HCT116 (cell line): ENCODE results near the gene DAPK1. TPM values are rescaled to one million over a fixed set of nuclear protein-coding genes. Genes with fewer than 3 reads are reported as not detected.

Experiments used
- ATAC-seq: fragments of 200-7000 bp; cut with Tn5 transposase; 2 replicates; pipeline ENCODE4 v1.9.1; 2020; ENCODE audit warnings: mild to moderate bottlenecking, moderate library complexity
- BruUV-seq: library from RNA; stranded (reverse); fragments of 400-500 nt; replicated peaks from 2 replicates; lab custom pipeline; 2021; lab: Mats Ljungman, UMichigan
- CTCF ChIA-PET: fragments of 300-600 bp; sonication (Branson Sonifier 250); formaldehyde crosslinking; loops from one replicate; lab custom pipeline; 2021; ENCODE audit warnings: antibody characterized with exemption; lab: Charles Lee
- POLR2A ChIA-PET: fragments of 300-600, 350-600 bp; sonication (Branson Sonifier 250); formaldehyde crosslinking; loops from one replicate; lab custom pipeline; 2021; ENCODE audit warnings: antibody characterized with exemption; lab: Charles Lee
- RAD21 ChIA-PET, 2 experiments: fragments of 300-600 bp; sonication (Branson Sonifier 250); formaldehyde crosslinking; loops; one replicate each; lab custom pipeline; 2023; ENCODE audit warnings: low total read pairs in 2 of 2; ENCODE audit not compliant: uncharacterized antibody in 2 of 2, unreplicated experiment in 2 of 2, low non-redundant PET in 1 of 2; lab: Charles Lee
- DNase-seq: peaks from one replicate; pipeline ENCODE4 v3.0.0-alpha.2; 2010; ENCODE audit warnings: low read depth, low spot score
- H2AFZ ChIP-seq: fragments of 200-600 bp; shearing (Covaris generic), sonication (generic); 2 replicates; pipeline ENCODE4 v1.6.1; 2017; ENCODE audit warnings: low read depth, mixed run types, mixed read lengths, antibody characterized with exemption, low read length; ENCODE audit not compliant: poor library complexity, severe bottlenecking
- H3K27ac ChIP-seq: 2 replicates; pipeline ENCODE4 v1.5.1; 2012; ENCODE audit warnings: low read depth, low read length
- H3K27me3 ChIP-seq: fragments of 200-600 bp; sonication (generic); 2 replicates; pipeline ENCODE4 v1.6.1; 2016; ENCODE audit warnings: mixed run types, low read length, mixed read lengths; ENCODE audit not compliant: insufficient read depth
- H3K36me3 ChIP-seq, 2 experiments: fragments of 200-500 bp in 1 of 2; fragments of 200-600 bp in 1 of 2; sonication (Bioruptor generic) in 1 of 2; sonication (generic) in 1 of 2; 2 replicates each; pipeline versions ENCODE4 v1.5.1 to v1.6.1; 2014 to 2016; ENCODE audit warnings: low read length in 2 of 2, inconsistent platforms in 1 of 2, mixed read lengths in 1 of 2, mixed run types in 1 of 2; ENCODE audit not compliant: insufficient read depth in 2 of 2, control insufficient read depth in 1 of 2
- H3K4me1 ChIP-seq, 2 experiments: fragments of 200-600 bp in 1 of 2; sonication (generic) in 1 of 2; 2 replicates each; pipeline versions ENCODE4 v1.5.1 to v1.6.1; 2012 to 2017; ENCODE audit warnings: low read length in 2 of 2, inconsistent platforms in 1 of 2, mild to moderate bottlenecking in 1 of 2, mixed read lengths in 1 of 2, mixed run types in 1 of 2, moderate library complexity in 1 of 2; ENCODE audit not compliant: insufficient read depth in 2 of 2, control insufficient read depth in 1 of 2
- H3K4me2 ChIP-seq: fragments of 200-600 bp; sonication (generic); 2 replicates; pipeline ENCODE4 v1.6.1; 2017; ENCODE audit warnings: mixed run types, low read length, mixed read lengths
- H3K4me3 ChIP-seq, 2 experiments: fragments of 200-600 bp in 1 of 2; sonication (generic) in 1 of 2; replicated peaks in 1 of 2; 2 replicates each; pipeline ENCODE4 v1.5.1; 2011 to 2016; ENCODE audit warnings: low read length in 2 of 2, control low read depth in 1 of 2, low read depth in 1 of 2, mild to moderate bottlenecking in 1 of 2, mixed read lengths in 1 of 2, mixed run types in 1 of 2
- H3K79me2 ChIP-seq: fragments of 200-600 bp; sonication (generic); 2 replicates; pipeline ENCODE4 v1.6.1; 2017; ENCODE audit warnings: mild to moderate bottlenecking, mixed run types, low read length, moderate library complexity, mixed read lengths; ENCODE audit not compliant: insufficient read depth
- H3K9ac ChIP-seq: fragments of 200-600 bp; sonication (generic); 2 replicates; pipeline ENCODE4 v1.6.1; 2016; ENCODE audit warnings: low read length, mixed read lengths
- H3K9me2 ChIP-seq: fragments of 200-600 bp; sonication (generic), shearing (Covaris generic); 2 replicates; pipeline ENCODE4 v1.6.1; 2017; ENCODE audit warnings: mixed run types, mild to moderate bottlenecking, moderate library complexity; ENCODE audit not compliant: insufficient read depth
- H3K9me3 ChIP-seq, 2 experiments: fragments of 200-500 bp in 1 of 2; fragments of 200-600 bp in 1 of 2; sonication (Bioruptor generic) in 1 of 2; sonication (generic) in 1 of 2; 2 replicates each; pipeline ENCODE4 v1.6.1; 2014 to 2017; ENCODE audit warnings: low read length in 2 of 2, mixed read lengths in 2 of 2, inconsistent platforms in 1 of 2, low read depth in 1 of 2, mild to moderate bottlenecking in 1 of 2, mixed run types in 1 of 2, moderate library complexity in 1 of 2; ENCODE audit not compliant: control insufficient read depth in 1 of 2, insufficient read depth in 1 of 2
- H4K20me1 ChIP-seq: fragments of 200-600 bp; sonication (generic), shearing (Covaris generic); 2 replicates; pipeline ENCODE4 v1.6.1; 2017; ENCODE audit warnings: mixed run types, mild to moderate bottlenecking, moderate library complexity; ENCODE audit not compliant: insufficient read depth
- CBX3 ChIP-seq: IDR thresholded peaks from 2 replicates; pipeline ENCODE4 v1.6.1; 2012; ENCODE audit warnings: low read depth
- CEBPB ChIP-seq: IDR thresholded peaks from 2 replicates; pipeline ENCODE4 v1.6.1; 2012; ENCODE audit warnings: low read depth
- EGR1 ChIP-seq: IDR thresholded peaks from 2 replicates; pipeline ENCODE4 v1.6.1; 2012; ENCODE audit warnings: low read depth
- ELF1 ChIP-seq: IDR thresholded peaks from 2 replicates; pipeline ENCODE4 v1.6.1; 2012; ENCODE audit warnings: low read depth, borderline replicate concordance
- EZH2phosphoT487 ChIP-seq: fragments of 200-600 bp; IDR thresholded peaks from 2 replicates; pipeline ENCODE4 v1.6.1; 2018; ENCODE audit warnings: antibody characterized with exemption, borderline replicate concordance
- FOSL1 ChIP-seq: IDR thresholded peaks from 2 replicates; pipeline ENCODE4 v1.6.1; 2012; ENCODE audit warnings: low read depth
- JUND ChIP-seq: IDR thresholded peaks from 2 replicates; pipeline ENCODE4 v1.6.1; 2012
- MAX ChIP-seq: IDR thresholded peaks from 2 replicates; pipeline ENCODE4 v1.6.1; 2012
- POLR2AphosphoS5 ChIP-seq: IDR thresholded peaks from 2 replicates; pipeline ENCODE4 v1.6.1; 2011; ENCODE audit warnings: mild to moderate bottlenecking, low read depth, low read length, moderate library complexity
- REST ChIP-seq: IDR thresholded peaks from 2 replicates; pipeline ENCODE4 v1.6.1; 2012; ENCODE audit warnings: low read depth
- SIN3A ChIP-seq: IDR thresholded peaks from 2 replicates; pipeline ENCODE4 v1.6.1; 2012; ENCODE audit warnings: low read depth
- SP1 ChIP-seq: IDR thresholded peaks from 2 replicates; pipeline ENCODE4 v1.6.1; 2012; ENCODE audit warnings: low read depth
- SRF ChIP-seq: IDR thresholded peaks from 2 replicates; pipeline ENCODE4 v1.6.1; 2012; ENCODE audit warnings: low read depth
- TCF7L2 ChIP-seq: IDR thresholded peaks from 2 replicates; pipeline ENCODE4 v1.7.0; 2011; ENCODE audit warnings: borderline replicate concordance, inconsistent platforms; ENCODE audit not compliant: insufficient read depth, insufficient read length; ENCODE audit errors: extremely low read depth
- YY1 ChIP-seq: IDR thresholded peaks from 2 replicates; pipeline ENCODE4 v1.6.1; 2011; ENCODE audit warnings: low read length, low read depth, moderate library complexity, mild to moderate bottlenecking; ENCODE audit not compliant: insufficient replicate concordance; ENCODE audit errors: extremely low read depth
- ZFX ChIP-seq: fragments of 450-650 bp; IDR thresholded peaks from 2 replicates; pipeline ENCODE4 v1.6.1; 2017
- intact Hi-C: fragments of 100-400 bp; cut with micrococcal nuclease; formaldehyde crosslinking; loops from 2 replicates; pipeline ENCODE4 v1.10.0; 2022
- total RNA-seq: library from RNA; stranded (reverse); gene quantifications from one replicate; pipeline ENCODE4 v1.2.1, GENCODE V29; 2021; ENCODE audit not compliant: unreplicated experiment
- TF ChIP-seq, protein P1 (sequence below): IDR thresholded peaks from 2 replicates; pipeline ENCODE4 v1.6.1; 2012
- TF ChIP-seq, protein P2 (sequence below), 3 experiments: fragments of 200-600 bp in 1 of 3; sonication (generic) in 1 of 3; IDR thresholded peaks in 2 of 3; conservative IDR thresholded peaks in 1 of 3; 2 replicates each; pipeline ENCODE4 v1.5.1; 2012 to 2017; ENCODE audit warnings: low read depth in 2 of 3, low read length in 2 of 3, antibody characterized with exemption in 1 of 3, borderline replicate concordance in 1 of 3, control low read depth in 1 of 3, mild to moderate bottlenecking in 1 of 3, mixed read lengths in 1 of 3, mixed run types in 1 of 3, moderate library complexity in 1 of 3; ENCODE audit not compliant: insufficient read depth in 1 of 3

DAPK1 gene
- total RNA-seq, 1 experiment from 2014 or later, result 5.6 TPM

GRCh38 chr9:87465816-87466215 lies 31.9 kb upstream of the DAPK1 start:
- RAD21 ChIA-PET, result no interaction called here
- H2AFZ ChIP-seq, result no peak overlapping the region
- H3K4me2 ChIP-seq, result no peak overlapping the region
- intact Hi-C loops, result no loop called here
- no peak overlapping the region for H3K4me3 ChIP-seq
- H3K79me2 ChIP-seq, result no peaks in the 10 kb centered on the region
- no peaks in the 10 kb centered on the region for H3K9me3 ChIP-seq
- no peaks in the 10 kb centered on the region for H3K27me3 ChIP-seq
- no TSS peak for BruUV-seq
- TF ChIP-seq, protein P1, sequence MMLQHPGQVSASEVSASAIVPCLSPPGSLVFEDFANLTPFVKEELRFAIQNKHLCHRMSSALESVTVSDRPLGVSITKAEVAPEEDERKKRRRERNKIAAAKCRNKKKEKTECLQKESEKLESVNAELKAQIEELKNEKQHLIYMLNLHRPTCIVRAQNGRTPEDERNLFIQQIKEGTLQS, result no peak
- TF ChIP-seq, protein P2, sequence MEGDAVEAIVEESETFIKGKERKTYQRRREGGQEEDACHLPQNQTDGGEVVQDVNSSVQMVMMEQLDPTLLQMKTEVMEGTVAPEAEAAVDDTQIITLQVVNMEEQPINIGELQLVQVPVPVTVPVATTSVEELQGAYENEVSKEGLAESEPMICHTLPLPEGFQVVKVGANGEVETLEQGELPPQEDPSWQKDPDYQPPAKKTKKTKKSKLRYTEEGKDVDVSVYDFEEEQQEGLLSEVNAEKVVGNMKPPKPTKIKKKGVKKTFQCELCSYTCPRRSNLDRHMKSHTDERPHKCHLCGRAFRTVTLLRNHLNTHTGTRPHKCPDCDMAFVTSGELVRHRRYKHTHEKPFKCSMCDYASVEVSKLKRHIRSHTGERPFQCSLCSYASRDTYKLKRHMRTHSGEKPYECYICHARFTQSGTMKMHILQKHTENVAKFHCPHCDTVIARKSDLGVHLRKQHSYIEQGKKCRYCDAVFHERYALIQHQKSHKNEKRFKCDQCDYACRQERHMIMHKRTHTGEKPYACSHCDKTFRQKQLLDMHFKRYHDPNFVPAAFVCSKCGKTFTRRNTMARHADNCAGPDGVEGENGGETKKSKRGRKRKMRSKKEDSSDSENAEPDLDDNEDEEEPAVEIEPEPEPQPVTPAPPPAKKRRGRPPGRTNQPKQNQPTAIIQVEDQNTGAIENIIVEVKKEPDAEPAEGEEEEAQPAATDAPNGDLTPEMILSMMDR (IDR thresholded peaks at IDR 0.05 in 2 of 3, conservative IDR thresholded peaks at IDR 0.05 in 1 of 3; ENCODE audit: borderline replicate concordance in 1 of 3, insufficient read depth in 1 of 3, low read depth in 2 of 3, low read length in 2 of 3), result no peak
- TF ChIP-seq CBX3, result no peak
- no peak for TF ChIP-seq SP1
- TF ChIP-seq ELF1, result no peak
- no peak for TF ChIP-seq EGR1
- no peak for TF ChIP-seq ZFX
- TF ChIP-seq TCF7L2, result no peak
- TF ChIP-seq SIN3A, result no peak
- TF ChIP-seq JUND, result no peak
- no peak for TF ChIP-seq REST
- no peak for TF ChIP-seq FOSL1
- TF ChIP-seq CEBPB, result no peak
- TF ChIP-seq EZH2phosphoT487, result no peak
- TF ChIP-seq YY1, result no peak
- TF ChIP-seq MAX, result no peak
- TF ChIP-seq SRF, result no peak
- no peak for TF ChIP-seq POLR2AphosphoS5
- H3K9me2 ChIP-seq, result no peaks in the 10 kb centered on the region
- no peaks in the 10 kb centered on the region for H3K36me3 ChIP-seq
- no peak for DNase-seq
- CTCF ChIA-PET, result no interaction called here
- no peak for ATAC-seq
- no peak overlapping the region for H3K27ac ChIP-seq
- no peaks in the 10 kb centered on the region for H4K20me1 ChIP-seq
- POLR2A ChIA-PET, result no interaction called here
- no peak overlapping the region for H3K9ac ChIP-seq
- H3K4me1 ChIP-seq, result no peaks in the 10 kb centered on the region
